ENCODE results near the gene PDE4B.

The PDE4B gene

DNA sequence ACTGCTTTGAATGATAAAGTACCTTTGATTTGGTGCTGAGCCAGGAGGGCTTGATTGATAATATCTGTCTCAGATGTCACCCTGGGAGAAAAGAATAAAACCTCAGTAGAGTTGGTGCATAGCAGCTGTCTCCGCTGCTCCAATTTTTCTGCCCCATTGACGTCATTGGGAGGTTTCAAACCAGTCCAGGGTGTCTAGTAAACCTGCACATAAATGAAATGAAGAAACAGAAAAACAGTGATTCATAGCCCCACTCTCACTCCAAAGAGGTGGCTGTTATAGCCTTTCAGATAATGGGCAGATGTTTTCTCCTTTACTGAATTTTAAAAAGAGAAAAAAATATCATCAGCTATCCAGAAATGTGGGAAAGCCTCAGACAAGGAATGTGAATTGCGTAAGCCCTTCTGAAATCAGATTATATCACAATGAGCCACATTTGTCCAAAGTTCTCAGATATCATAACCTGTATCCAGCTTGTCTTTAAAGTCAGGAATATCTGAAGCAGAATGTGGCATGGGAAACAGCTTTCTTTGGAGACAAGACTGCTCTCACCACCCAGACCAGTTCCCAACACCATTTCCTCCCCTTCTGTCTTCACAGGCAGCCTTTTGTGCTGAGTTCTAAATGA is 390.0 kb downstream of the PDE4B start:
- DNase-seq (ENCODE audit: low spot score) = peak; percentile 7

DNA sequence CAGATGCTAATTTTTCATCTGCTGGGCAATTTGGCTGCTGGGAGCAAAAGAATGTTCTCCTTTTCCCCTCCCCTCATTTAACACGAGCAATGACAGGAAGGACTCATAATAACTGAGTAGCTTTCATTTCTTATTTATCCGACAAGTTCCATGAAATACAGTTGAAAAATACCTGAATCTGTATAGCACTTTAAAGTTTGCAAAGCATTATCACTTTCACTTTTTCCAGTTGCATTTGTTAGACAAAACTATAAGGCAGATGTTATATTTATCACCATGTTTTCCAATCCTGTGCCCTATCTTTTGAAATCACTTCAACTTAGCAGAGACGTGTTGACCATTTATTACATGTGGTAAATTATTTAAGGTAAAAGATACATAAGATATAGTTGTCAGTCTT is 390.7 kb downstream of the PDE4B start:
- DNase-seq (ENCODE audit: low spot score) = no peak

DNA sequence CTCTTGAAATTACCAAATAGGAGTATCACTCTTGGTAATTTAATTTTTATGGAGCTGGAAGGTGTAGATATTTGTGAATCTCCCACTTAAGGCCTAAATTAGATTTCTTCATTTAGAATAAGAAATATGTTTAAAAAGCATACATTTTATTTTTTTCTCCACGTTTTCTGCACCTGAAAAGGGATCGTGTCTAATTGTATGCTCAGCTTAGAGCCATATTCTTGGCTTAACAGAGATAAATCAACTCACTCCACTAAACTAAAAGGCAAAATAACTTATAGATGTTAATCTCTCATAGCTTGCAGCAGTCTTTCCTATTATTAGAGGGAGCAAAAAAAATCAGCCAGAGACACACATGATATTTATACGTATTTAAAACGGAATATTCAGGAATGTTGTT is 404.4 kb downstream of the PDE4B start:
- no peak for DNase-seq (ENCODE audit: low spot score)

DNA sequence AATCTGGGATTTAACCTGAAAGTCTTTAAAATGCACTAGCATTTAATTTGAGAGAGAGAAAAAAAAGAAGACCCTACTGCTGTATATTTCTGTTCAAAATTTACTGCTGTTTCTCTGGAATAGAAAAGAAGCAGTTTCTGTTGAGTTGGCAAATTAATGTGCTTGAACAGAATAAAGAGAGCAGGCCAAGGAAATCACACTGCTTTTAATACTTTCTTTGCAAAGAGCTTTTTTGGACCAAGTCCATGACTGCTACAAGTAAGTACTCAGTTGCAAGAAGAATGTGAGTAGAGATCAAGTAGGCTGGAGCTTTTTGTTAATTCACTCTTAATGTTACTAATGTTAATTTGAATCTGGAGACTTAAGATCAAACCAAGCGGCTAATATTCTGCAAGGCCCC is 405.1 kb downstream of the PDE4B start:
- no peak for DNase-seq (ENCODE audit: low spot score)

DNA sequence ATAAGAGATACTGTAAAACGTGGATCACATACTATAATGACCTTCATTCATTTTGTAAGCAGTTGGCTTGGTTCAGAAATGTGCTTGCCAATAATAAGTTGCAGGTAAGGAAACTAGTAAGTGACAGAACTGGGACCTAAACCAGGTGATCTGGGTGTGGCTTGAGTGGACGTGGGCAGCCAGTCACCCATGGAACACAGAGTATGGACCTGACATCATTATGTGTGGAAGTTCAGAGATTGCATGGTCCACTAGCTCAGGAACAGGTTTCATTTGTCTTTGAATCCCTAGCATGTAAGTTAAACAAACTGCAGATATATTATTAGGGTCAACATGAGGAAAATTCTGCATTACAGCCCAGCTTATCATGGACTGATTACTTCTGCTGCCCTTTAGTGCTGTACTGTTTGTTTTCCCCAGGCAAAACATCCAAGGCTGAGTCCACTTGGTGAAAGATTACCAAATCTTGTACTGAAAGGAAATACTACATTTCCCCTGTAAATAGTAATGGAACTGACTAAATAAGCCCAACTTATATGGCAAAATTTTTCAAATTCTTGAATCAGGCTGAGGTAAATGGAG is 414.0 kb downstream of the PDE4B start:
- DNase-seq (ENCODE audit: low spot score) = no peak

DNA sequence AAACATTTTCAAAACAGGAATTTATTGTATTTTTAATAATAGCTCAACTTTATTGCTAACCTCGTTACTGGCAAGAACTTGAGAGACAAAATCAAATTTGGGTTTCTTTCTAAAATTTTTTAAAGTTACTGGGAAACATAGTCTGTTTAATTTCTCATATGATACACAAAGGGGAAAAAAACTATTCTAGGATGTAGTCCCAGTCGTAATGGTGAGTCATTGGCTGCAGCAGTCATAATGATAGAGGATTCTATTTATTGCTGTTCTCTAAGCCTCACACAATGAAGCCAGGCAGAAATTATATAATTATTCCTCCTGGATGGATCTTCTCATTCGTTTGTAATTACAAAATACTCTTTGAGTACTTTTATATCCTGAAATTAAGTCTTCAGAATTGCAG is 414.8 kb downstream of the PDE4B start:
- no peak for DNase-seq (ENCODE audit: low spot score)

DNA sequence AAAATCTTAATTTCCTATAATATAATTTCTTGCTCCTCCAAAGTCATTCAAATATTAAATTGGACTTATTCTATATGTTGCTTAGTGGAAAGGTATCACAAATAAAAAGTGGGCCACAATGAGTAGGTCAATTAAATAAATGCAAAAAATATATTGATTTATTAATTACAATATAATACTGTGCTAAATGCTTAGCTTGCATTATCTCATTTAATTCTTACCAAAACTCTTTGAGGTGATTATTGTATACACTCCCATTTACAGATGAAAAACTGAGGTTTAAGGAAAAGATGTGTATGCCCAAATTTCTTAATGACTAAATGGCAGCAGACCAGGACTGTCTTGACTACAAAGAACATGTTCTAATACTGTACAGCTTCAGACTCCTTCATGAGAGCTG is 415.9 kb downstream of the PDE4B start:
- DNase-seq (ENCODE audit: low spot score) = no peak

DNA sequence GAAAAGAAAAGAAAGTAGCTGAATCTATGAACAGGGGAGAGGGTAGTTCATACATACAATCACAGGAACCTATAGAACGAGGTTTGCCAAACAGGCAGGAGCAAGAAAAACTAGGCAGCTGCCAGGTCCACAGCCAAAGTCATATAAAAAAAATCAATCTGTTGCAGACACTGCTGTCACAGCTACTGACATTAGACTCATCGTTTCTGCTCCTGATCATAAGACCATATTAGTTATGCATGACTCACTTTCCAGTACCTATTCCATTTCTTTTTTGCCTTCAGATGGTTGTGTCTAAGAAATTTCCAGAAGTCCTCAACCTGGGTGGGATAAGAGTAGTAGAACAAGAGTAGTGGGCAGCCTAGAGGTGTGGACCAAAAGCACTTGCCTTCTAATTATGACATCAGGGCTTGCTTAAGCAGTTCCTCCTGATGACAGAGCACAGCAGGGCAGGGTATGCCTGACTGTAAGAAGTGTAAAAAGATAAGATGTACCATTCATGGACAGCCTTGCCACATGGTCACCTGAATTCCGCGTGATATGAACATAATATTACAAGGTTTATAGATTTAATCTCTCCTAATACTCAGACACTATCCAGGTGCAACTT is 418.0 kb downstream of the PDE4B start:
- DNase-seq (ENCODE audit: low spot score) = no peak

DNA sequence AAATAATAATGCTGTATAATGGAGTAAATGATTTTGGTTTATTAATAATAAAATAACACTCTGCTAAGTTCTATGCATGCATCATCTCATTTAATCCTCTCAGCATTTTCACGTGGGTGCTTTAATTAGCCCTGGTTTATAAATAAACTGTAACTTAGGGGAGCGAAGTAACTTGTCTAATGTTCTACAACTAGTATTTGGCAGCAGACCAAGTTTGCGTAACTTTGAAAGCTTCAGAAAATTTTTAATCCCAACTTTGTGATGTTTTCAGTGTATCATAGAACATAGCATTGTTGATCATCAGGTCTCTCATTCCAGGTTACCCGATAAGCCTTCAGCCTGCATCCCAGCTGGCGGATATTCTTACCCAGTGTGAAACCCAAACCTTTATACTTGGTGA is 418.8 kb downstream of the PDE4B start:
- no peak for DNase-seq (ENCODE audit: low spot score)

DNA sequence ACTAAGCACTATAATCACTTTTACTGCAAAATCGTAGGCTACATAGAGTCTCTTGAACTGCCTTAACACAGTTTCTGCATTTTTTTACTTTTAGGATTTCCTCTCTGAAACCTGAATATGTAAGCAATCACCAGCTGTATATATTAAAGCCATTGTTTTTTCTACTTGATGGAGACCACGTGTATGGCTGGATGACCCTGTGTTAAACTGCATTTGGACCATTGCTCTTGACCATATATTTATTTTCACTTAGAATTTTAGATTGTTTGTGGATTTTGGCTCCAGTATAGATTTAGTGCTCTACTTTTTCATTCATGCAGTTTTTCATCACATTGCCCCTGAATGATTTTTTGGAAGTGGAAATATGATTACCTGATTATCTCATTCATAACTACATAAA is 420.8 kb downstream of the PDE4B start:
- no peak for DNase-seq (ENCODE audit: low spot score)

DNA sequence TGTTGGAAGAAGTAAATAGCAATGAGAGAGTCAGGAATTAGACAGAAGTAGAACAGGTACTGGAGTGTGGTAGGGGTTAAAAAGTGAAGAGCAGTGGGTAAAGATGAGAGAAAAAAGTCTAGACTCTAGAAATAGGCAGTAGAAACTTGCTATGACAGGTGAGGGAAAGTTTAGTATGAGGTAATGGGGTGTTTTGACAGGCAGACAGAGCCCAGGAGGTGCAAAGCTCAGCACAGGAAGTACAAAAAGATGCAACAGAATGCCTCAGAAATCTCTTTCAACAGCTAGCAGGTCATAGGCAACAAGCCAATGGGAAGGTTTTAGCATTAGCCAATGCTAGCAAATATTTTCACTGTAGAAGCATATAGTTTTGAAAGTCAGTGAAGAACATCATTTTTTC is 422.2 kb downstream of the PDE4B start:
- peak; percentile 27 for DNase-seq (ENCODE audit: low spot score)

DNA sequence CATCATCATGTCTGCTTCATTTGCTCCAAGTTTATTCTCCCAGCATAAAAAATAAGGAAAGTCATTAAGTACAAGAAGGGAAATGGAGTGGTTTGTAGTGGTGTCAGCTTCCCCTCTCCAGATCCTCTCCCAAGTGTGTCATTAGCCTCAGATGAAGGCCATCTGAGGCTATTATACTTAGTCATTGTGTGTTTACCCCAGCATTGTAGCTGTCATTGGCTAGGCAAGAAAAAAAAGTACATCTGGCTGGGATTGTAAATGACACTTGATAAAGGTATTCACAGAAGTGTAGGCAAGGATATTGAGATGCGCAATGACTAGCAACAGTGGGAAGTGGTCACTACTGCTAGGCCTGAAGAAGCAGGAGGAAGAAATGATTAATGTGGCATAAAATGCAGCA is 424.3 kb downstream of the PDE4B start:
- no peak for DNase-seq (ENCODE audit: low spot score)

DNA sequence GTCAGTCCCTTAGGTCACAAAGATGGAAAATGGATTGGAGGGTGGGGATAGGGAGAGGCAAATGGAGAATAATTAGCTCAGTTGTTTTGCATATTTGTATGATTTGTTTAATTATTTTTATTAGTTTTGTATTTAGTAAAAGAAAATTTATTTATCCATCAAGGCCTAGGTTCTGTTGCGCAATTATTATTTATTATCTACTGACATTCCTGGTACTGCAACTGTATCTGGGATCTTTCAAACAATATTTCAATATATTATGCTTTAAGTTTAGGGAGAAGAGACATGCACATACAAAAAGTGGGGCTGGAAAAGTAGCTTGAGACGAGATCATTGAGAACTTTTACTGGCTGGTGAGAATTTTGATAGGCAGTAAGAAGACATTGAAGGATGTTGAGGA is 424.9 kb downstream of the PDE4B start:
- no peak for DNase-seq (ENCODE audit: low spot score)

DNA sequence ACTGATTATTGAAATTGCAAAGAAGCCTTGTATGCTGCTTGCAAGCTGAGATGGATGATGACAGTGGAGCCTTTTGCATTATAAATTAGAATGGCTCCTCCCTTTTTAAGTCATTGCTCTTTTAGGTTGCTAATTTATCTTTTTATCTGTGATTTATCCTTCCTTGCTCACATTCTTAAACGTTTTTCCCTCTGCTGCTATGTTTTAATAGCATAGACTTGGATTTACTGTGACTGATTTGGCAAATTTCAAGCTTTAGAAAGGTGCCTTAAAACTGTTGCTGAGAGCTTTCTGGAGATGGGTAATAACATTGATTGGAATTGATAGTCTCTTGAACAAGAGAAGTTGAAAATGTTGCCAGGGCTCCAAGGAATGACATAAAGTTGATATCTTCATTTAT is 427.8 kb downstream of the PDE4B start:
- no peak for DNase-seq (ENCODE audit: low spot score)

DNA sequence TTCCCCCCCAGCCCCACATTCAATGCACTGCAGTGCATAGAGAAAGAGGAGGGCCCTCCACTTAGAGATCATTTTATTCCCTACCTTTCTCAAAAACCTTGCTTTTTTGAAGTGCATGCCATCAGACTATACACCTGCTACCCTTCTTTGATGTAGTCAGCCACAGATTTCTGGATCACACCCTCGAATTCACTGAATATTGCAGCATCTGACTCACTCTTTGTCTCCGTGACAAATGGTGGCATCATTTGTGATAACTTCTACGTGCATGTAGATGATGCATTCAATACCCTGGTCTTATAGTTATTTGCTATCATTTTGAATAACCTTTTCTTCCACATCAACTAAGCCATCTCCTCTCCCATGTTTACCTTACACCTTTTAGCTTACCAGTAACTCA is 431.0 kb downstream of the PDE4B start:
- DNase-seq (ENCODE audit: low spot score) = no peak

DNA sequence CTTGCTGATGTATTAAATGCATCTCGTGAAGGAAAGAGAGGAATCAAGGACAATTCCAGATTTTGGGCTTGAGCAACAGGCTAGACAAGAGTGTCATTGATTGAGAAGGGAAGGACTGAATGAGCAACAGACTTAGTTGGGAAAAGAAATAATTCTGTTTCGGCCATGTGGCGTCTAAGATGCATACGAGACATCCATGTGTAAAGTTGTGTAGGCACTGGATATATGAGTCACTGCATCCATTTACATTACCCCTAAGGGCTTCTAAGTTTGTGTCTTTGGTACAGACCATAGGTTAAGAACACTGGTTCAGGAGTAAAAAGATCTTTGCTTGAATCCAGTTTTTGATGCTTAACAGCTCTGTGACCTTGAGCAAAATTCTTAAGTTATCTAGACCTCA is 434.3 kb downstream of the PDE4B start:
- DNase-seq (ENCODE audit: low spot score) = no peak

DNA sequence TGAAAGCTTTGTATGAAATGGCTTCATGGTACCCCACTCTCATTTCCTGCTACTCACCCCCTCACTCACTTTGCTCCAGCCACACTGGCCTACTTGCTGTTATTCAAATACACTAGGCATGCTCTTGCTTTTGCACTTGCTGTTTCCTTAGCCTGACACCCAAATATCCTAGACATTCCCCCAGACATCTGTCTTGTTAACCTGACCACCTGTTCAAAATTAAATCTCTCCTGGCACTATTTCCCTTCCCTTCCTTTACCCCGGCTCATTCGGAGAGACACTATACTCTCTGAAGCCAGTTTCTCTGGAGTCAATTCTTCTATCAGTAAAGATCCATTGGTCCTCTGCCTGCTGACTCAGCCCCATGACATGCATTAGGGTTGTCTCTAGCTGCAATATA is 435.3 kb downstream of the PDE4B start:
- DNase-seq (ENCODE audit: low spot score) = no peak

DNA sequence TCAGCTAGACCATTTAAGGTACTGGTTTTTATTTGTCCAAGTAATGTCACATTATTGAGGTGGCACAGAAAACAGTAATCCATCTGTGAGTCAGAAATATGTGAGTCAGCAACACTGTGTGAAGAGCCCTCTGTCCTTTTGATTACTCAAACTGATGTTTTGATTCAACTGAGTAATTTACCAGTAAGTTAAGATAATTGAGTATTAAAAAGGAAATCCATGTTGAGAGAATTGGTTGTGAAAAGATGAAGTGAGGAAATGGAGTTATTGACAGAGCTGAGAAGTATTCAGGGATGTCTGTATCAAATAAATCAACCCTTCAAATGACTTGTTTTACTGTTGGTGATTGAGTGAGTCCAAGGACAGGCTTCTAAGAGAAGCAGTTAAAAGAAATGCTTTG is 438.5 kb downstream of the PDE4B start:
- DNase-seq (ENCODE audit: low spot score) = no peak

DNA sequence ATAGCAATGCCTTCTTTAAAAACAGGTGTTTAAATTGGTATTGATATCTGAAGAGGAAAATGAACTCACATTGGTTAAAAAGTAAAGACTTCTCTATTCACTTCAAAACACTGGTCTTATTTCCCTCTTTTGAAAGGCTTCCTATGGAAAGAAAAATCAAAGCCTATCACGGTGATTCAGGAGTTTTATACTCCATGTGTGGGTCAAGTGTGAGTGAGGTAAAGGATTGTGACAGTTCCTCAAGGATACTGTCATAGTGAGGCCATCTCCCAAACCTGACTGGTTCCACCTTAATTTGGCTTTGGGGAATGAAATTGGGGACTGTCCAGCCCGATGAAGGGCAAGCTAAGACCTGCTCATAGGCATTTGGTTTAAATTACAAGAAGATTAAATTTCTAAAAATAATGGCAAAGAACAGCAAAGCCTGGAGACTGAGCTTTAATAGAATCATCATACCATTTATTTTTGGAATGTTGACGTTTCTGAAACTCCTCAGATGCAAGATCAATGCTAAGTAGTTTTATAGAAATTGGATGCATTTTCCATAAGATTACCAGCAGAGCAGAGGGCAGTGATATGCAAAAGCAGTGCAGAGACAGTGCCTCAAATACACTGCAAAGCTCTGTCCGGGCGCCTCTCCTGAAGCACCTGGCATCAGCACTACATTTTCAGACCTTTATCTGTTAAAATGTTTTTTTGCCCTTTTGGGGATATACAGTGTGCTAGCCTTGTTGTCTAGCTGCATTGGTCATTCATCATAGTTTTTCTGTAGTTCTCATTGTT is 439.2 kb downstream of the PDE4B start:
- DNase-seq (ENCODE audit: low spot score) = no peak

DNA sequence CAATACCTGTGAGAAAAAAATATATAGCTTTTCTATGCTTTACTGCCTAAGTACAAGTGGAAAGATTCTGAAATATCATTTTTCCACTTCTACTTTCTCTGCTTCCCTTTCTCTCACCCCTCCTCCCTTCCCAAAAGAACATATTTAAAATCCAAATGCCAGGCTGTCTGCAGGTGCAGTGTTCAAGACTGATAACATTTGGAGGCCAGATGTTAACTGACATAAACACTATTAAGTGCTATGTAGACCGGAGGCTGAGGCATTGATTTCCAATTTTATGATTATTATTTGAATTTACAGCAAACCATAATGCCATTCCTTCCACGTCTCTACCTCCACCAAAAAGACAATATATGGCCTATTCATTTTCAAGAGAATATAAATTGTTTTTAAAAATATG is 444.3 kb downstream of the PDE4B start:
- no peak for DNase-seq (ENCODE audit: low spot score)

DNA sequence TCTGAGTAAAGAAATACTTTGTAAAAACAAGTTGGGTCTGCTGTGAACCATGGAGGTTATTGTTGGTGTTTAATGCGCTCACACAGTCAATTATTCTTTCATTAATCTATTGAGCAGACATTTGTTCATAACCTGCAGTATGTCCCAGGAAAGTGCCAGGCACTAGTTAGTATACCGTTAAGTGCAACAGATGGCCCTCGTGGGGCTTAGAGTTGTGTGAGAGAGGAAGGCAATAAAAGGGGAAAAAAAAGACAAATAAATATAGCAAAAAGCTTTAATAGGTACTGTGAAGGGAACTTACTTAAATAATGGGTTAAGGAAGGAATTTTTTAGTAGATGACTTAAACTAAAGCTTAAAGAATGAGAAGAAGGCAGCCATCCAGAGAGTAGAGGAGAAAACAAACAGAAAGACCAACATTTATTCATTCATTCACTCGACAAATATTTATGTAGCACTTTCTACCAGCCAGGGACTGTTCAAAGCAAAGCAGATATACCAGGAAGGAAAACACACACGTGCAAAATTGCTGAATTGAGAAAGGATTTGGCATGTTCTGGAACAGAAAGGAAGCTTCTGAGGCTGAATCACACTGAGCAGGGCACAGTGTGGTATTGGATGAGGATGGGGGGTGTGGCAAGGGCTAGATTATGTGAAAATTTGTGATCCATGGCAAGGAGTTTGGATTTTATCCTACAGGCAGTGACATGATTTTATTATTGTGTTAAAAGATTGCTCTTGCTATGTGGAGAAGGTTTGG is 445.2 kb downstream of the PDE4B start:
- no peak for DNase-seq (ENCODE audit: low spot score)

DNA sequence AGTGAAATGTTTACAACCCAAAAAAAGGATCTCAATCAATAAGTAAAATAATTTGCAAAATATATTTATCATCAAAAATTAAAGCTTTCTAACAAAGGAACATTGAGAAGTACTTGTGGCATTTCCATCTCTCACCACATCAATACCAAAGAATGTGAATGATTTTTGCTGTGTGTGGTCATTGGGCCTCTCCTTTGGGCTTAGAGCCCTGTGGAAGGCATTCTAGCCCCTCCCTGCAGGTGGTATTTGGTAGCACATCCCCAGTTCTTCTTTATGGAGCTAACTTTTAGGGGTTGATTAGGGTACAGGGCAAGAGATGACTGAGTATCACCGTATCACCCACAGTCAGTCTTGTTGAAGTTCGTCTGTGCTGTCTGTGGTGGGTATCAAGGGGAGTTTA is 447.1 kb downstream of the PDE4B start:
- no peak for DNase-seq (ENCODE audit: low spot score)

Measured in CD4-positive, alpha-beta T cell treated with Interleukin-6 at 100 ng/mL for 8 hours (primary cell).